HepG2 (cell line): Measurements from ENCODE around the gene ACTL6A.

ENCODE experiments used
- CTCF ChIP-seq: sonication (generic); formaldehyde crosslinking; IDR thresholded peaks from 2 replicates; pipeline ENCODE4 v1.5.0; 2020; ENCODE audit warnings: mild to moderate bottlenecking, missing genetic modification reagents, moderate library complexity
- HOXA7 ChIP-seq: sonication (generic); formaldehyde crosslinking; IDR thresholded peaks from 2 replicates; pipeline ENCODE4 v1.8.1; 2022; ENCODE audit warnings: mild to moderate bottlenecking, missing genetic modification reagents, moderate library complexity
- KMT2B ChIP-seq: IDR thresholded peaks from 2 replicates; pipeline ENCODE4 v1.6.1; 2016; ENCODE audit warnings: missing genetic modification reagents, missing compliant biosample characterization
- REST ChIP-seq, 2 experiments: IDR thresholded peaks; 2 replicates each; pipeline ENCODE4 v1.6.1; 2011 to 2012; ENCODE audit warnings: low read length in 2 of 2, borderline replicate concordance in 1 of 2, low read depth in 1 of 2, mild to moderate bottlenecking in 1 of 2, moderate library complexity in 1 of 2
- TBP ChIP-seq: sonication (generic); formaldehyde crosslinking; IDR thresholded peaks from 2 replicates; pipeline ENCODE4 v1.5.0; 2020; ENCODE audit warnings: missing genetic modification reagents
- TGIF2 ChIP-seq: IDR thresholded peaks from 2 replicates; pipeline ENCODE4 v1.6.1; 2016; ENCODE audit warnings: control low read depth, missing compliant biosample characterization
- TOPORS ChIP-seq: sonication (generic); formaldehyde crosslinking; IDR thresholded peaks from 2 replicates; pipeline ENCODE4 v1.8.0; 2023; ENCODE audit warnings: mild to moderate bottlenecking, missing genetic modification reagents
- U2AF2 ChIP-seq: fragments of 200-400 bp; formaldehyde crosslinking; IDR thresholded peaks from 2 replicates; pipeline ENCODE4 v1.6.1; 2017; ENCODE audit warnings: low read depth, mild to moderate bottlenecking, low read length
- ZNF180 ChIP-seq: sonication (generic); formaldehyde crosslinking; IDR thresholded peaks from 2 replicates; pipeline ENCODE4 v1.4.0; 2020; ENCODE audit warnings: low read depth, missing genetic modification reagents, borderline replicate concordance
- ZNF256 ChIP-seq: sonication (generic); formaldehyde crosslinking; conservative IDR thresholded peaks from 2 replicates; pipeline ENCODE4 v1.4.0; 2020; ENCODE audit warnings: missing genetic modification reagents
- ZNF350 ChIP-seq: sonication (generic); formaldehyde crosslinking; IDR thresholded peaks from 2 replicates; pipeline ENCODE4 v1.4.0; 2020; ENCODE audit warnings: mild to moderate bottlenecking, low read depth, missing genetic modification reagents, borderline replicate concordance
- ZNF792 ChIP-seq: IDR thresholded peaks from 2 replicates; pipeline ENCODE4 v1.6.1; 2016

- no peak for TF ChIP-seq TGIF2 (CRISPR knock-in tag)
- no peak for TF ChIP-seq HOXA7
- TF ChIP-seq TBP (CRISPR knock-in tag) = no peak
- no peak for TF ChIP-seq ZNF350 (CRISPR knock-in tag)
- no peak for TF ChIP-seq CTCF (CRISPR knock-in tag)
- no peak for TF ChIP-seq TOPORS (CRISPR knock-in tag)
- no peak for TF ChIP-seq U2AF2
- TF ChIP-seq ZNF792 (CRISPR knock-in tag) = no peak
- no peak for TF ChIP-seq ZNF256
- no peak for TF ChIP-seq KMT2B (CRISPR knock-in tag)
- TF ChIP-seq ZNF180 (CRISPR knock-in tag) = no peak
- TF ChIP-seq REST (IDR thresholded peaks at IDR 0.05; ENCODE audit: borderline replicate concordance in 1 of 2, low read depth in 1 of 2, low read length in 2 of 2) = no peak
Measured at GRCh38 chr3:179536256-179536655, 26.5 kb upstream of the ACTL6A start.
